Mucosa of descending colon (tissue), 3 donors: ENCODE results near the gene ATF7. TPM values are rescaled to one million over a fixed set of nuclear protein-coding genes. Genes with fewer than 3 reads are reported as not detected.
A peak's percentile ranks its signal among the peaks of the same experiment; 100 is the strongest.

ENCODE experiments used
- ATAC-seq: fragments of 200-7000 bp; cut with Tn5 transposase; one replicate; pipeline ENCODE4 v1.9.1; 2020; ENCODE audit warnings: mild to moderate bottlenecking, moderate library complexity
- DNase-seq, 3 donors: peaks; one replicate each; pipeline ENCODE4 v3.0.0-alpha.2; 2020
- H3K36me3 ChIP-seq: fragments of 200-600 bp; one replicate; pipeline ENCODE4 v1.8.0; 2021; ENCODE audit warnings: low read depth, mild to moderate bottlenecking
- H3K4me1 ChIP-seq: fragments of 200-600 bp; one replicate; pipeline ENCODE4 v1.8.0; 2021; ENCODE audit warnings: low read depth, mild to moderate bottlenecking
- H3K4me3 ChIP-seq: fragments of 200-600 bp; one replicate; pipeline ENCODE4 v1.8.0; 2021; ENCODE audit warnings: mild to moderate bottlenecking
- H3K9me3 ChIP-seq: fragments of 200-600 bp; one replicate; pipeline ENCODE4 v1.8.0; 2021; ENCODE audit warnings: mild to moderate bottlenecking
- intact Hi-C, 2 donors: fragments of 100-400 bp; cut with DNase I in 1 of 2; cut with micrococcal nuclease in 1 of 2; formaldehyde crosslinking; loops; one replicate each; pipeline versions ENCODE4 v1.11.0 to v1.11.1; 2022; cut with DNase I, micrococcal nuclease
- total RNA-seq, 3 donors: library from RNA; stranded (reverse); fragmentation: NEBNext Ultra II Directional in 2 of 3; extraction: Animal tissue kit (Norgen Biotek cat#: 25700) in 2 of 3; gene quantifications; one replicate each; pipeline versions ENCODE4 v1.2.1 to v1.2.4, GENCODE V29; 2021 to 2023
- TF ChIP-seq, protein P1 (sequence below): fragments of 200-600 bp; IDR thresholded peaks from one replicate; pipeline ENCODE4 v1.8.0; 2022; ENCODE audit warnings: antibody characterized with exemption, mild to moderate bottlenecking
- donor health status: DM: no; HTN: no; CAD: no; lungs with moderate emphysema.
- donor health status: DM: no; HTN: no; CAD: no.
- donor health status: DM: no; HTN: yes; CAD: no.

The ATF7 gene
- total RNA-seq, 3 donors from 2014 or later = 35.6 to 50.9 (median 42.8) TPM

DNA sequence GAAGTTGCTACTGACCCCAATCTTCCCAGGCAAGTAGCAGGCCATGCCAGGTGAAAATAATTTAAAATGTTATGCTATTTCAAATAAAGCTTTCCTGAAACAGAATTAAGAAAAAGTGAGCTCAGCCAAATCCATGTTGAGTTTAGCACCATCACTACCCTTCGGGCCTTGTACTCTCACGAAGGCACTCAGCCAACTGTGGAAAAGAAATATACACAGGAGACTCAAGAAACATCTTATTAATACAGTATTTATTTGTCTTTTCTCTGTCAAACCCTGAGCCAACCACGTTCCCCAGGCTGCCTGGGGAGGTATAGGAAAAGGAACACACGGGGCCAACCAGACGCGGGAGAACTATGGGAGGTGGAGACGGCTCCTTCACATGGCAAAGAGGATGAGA, 38.8 kb upstream of the ATF7 start:
- DNase-seq = no peak
- no peak for ATAC-seq
- intact Hi-C loops = no loop called here
- TF ChIP-seq, protein P1, sequence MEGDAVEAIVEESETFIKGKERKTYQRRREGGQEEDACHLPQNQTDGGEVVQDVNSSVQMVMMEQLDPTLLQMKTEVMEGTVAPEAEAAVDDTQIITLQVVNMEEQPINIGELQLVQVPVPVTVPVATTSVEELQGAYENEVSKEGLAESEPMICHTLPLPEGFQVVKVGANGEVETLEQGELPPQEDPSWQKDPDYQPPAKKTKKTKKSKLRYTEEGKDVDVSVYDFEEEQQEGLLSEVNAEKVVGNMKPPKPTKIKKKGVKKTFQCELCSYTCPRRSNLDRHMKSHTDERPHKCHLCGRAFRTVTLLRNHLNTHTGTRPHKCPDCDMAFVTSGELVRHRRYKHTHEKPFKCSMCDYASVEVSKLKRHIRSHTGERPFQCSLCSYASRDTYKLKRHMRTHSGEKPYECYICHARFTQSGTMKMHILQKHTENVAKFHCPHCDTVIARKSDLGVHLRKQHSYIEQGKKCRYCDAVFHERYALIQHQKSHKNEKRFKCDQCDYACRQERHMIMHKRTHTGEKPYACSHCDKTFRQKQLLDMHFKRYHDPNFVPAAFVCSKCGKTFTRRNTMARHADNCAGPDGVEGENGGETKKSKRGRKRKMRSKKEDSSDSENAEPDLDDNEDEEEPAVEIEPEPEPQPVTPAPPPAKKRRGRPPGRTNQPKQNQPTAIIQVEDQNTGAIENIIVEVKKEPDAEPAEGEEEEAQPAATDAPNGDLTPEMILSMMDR = no peak
- Histone ChIP-seq H3K4me3 (no peak overlapping the region), H3K9me3 (no peaks in the 10 kb centered on the region), H3K4me1 (peaks cover 12% of the 10 kb centered on the region), H3K36me3 (peaks cover 5% of the 10 kb centered on the region)

DNA sequence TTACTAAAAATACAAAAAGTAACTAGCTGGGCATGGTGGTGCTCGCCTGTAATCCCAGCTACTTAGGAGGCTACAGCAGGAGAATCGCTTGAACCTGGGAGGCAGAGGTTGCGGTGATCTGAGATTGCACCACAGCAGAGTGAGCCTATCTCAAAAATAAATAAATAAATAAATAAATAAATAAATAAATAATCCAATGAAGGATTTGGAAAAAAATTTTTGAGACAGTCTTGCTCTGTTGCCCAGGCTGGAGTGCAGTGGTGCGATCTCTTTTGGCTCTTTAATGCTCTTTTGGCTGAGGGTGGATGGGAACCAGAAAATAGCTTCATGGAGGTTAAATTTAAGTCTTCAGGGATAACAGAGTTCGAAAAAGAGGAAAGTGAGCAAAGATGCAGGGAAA, 38.0 kb upstream of the ATF7 start:
- DNase-seq (no peak), ATAC-seq (no peak)
- Histone ChIP-seq H3K36me3 (peaks cover 5% of the 10 kb centered on the region), H3K4me1 (peaks cover 19% of the 10 kb centered on the region), H3K9me3 (no peaks in the 10 kb centered on the region), H3K4me3 (no peak overlapping the region)
- intact Hi-C loops = no loop called here
- TF ChIP-seq, protein P1 = no peak

DNA sequence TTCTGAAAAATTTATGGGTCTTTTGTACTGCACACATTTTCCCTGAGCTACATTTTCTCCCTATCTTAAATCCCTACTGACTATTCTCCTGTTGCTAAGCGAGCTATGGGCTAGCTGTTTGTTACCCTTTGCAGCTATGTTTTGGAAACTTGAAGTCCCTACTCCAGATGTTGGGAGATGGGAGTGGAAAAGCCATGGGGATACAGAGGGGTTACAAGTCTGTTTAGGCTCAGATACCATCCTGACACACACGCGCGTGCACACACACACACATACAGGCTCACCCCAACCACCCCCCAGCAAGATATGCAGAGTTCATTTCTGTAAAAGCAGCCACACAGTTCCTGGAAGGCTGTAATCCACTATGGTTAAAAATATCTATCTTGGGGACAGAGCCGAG, 33.9 kb upstream of the ATF7 start:
- H3K4me1 ChIP-seq = peaks cover 28% of the 10 kb centered on the region
- DNase-seq (peak in 1 of 3 donors; percentile 37), ATAC-seq (peak; percentile 26)

DNA sequence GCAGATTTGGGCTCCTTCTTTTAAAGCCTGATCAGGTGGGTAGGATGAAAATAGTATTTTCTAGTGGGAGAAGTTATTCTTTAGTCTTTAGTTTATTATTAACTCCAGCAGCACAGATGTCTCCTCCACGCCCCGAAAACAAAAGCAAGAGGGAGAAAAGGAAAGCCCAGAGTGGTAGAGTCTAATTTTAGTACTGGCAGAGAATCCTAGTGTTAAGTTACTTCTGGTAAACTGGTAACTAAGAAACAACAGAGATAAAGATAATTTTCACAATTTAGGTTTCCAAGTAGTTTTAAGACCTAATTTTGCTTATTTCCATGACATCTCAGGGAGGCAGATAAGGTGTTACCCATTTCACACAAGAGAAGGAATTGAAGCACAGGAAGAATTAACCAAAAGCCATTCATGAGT, 33.4 kb upstream of the ATF7 start:
- peaks cover 28% of the 10 kb centered on the region for H3K4me1 ChIP-seq
- DNase-seq (no peak), ATAC-seq (peak; percentile 69)
- H3K36me3 ChIP-seq = peaks cover under 1% of the 10 kb centered on the region
- no peaks in the 10 kb centered on the region for H3K9me3 ChIP-seq
- intact Hi-C loops = no loop called here
- TF ChIP-seq, protein P1 = no peak
- no peak overlapping the region for H3K4me3 ChIP-seq

More for the DNA sequence above, 33.9 kb upstream of the ATF7 start:
- TF ChIP-seq, protein P1 = no peak
- intact Hi-C loops = no loop called here
- no peak overlapping the region for H3K4me3 ChIP-seq
- peaks cover 5% of the 10 kb centered on the region for H3K36me3 ChIP-seq
- H3K9me3 ChIP-seq = no peaks in the 10 kb centered on the region

DNA sequence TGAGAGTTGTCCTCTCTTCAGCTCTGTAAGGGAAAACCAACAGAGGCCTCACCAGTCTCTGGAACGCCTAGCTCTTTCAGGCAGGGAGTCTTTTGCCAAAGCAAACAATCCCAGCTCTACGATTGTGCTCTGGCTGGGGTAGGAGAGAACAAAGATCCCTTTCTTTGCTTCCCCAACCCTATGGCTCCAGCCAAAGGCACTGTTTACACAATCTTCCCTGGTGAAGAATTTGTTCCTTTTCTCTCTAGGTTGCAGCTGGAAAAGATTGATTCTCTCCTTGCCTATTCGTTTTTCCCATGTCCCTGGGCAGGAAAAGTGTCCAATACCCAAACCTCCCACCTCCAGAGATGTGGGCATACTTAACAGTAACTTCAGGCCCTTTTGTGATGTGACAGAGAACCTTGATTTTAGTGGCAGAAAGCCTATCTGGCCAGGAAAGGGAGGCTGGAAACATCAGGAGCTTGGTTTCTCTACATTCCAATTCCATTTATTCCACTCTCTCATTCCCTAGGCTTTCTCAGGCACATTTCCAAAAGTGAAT, 32.9 kb upstream of the ATF7 start:
- Histone ChIP-seq H3K4me1 (peaks cover 28% of the 10 kb centered on the region), H3K9me3 (no peaks in the 10 kb centered on the region), H3K4me3 (no peak overlapping the region), H3K36me3 (no peaks in the 10 kb centered on the region)
- TF ChIP-seq, protein P1 = no peak
- DNase-seq (peak in 1 of 3 donors; percentile 72), ATAC-seq (peak; percentile 95)
- intact Hi-C loops = no loop called here

DNA sequence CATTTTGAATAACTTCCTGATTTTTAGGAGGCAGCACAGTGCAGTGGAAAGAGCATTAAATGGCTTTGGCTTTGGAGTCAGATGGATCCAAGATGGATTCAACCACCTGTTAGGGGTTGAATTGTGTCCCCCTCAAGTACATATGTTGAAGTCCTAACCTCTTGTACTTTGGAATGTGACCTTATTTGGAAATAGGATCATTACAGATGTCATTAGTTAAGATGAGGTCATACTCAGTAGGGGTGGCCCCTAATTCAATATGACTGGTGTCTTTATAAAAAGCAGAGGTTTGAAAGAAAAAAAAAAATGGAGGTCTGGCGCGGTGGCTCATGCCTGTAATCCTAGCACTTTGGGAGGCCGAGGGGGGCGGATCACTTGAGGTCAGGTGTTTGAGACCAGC, 30.9 kb upstream of the ATF7 start:
- no peak for ATAC-seq
- no peak for DNase-seq
- no peak overlapping the region for H3K4me3 ChIP-seq
- TF ChIP-seq, protein P1 = no peak
- no peaks in the 10 kb centered on the region for H3K9me3 ChIP-seq
- no peaks in the 10 kb centered on the region for H3K36me3 ChIP-seq
- intact Hi-C loops = no loop called here
- peaks cover 28% of the 10 kb centered on the region for H3K4me1 ChIP-seq
